Stimulated activated CD4-positive, alpha-beta T cell treated with anti-CD3 and anti-CD28 coated beads, Interleukin-12 subunit alpha, Interleukin-12 subunit beta, amount 100 ng/mL, for 4 hours (primary cell): Measurements from ENCODE around the gene CAPRIN1.

Experiments used
- DNase-seq: peaks from one replicate; pipeline ENCODE4 v3.0.0-alpha.2; 2020

The CAPRIN1 gene

GRCh38 chr11:34146866-34147265, 95.3 kb downstream of the CAPRIN1 start:
- no peak for DNase-seq

GRCh38 chr11:34147581-34147980, 96.0 kb downstream of the CAPRIN1 start:
- DNase-seq, result no peak

GRCh38 chr11:34148504-34149165, 97.1 kb downstream of the CAPRIN1 start:
- DNase-seq, result no peak

- no peak for DNase-seq
These were observed 97.7 kb downstream of the CAPRIN1 start for GRCh38 chr11:34149274-34149673.

GRCh38 chr11:34149786-34150185, 98.3 kb downstream of the CAPRIN1 start:
- DNase-seq, result no peak

GRCh38 chr11:34150494-34151151, 99.1 kb downstream of the CAPRIN1 start:
- no peak for DNase-seq
